ENCODE data around the gene CCNY. TPM values are rescaled to one million over a fixed set of nuclear protein-coding genes. Genes with fewer than 3 reads are reported as not detected.
"Not testable (repeated sequence)": the region's sequence is repeated elsewhere in the genome, so short reads cannot be mapped to it uniquely, and the experiment has no call there.

The CCNY gene
- total RNA-seq, 4 donors from 2014 or later = 21.7 to 27.7 (median 24.8) TPM

DNA sequence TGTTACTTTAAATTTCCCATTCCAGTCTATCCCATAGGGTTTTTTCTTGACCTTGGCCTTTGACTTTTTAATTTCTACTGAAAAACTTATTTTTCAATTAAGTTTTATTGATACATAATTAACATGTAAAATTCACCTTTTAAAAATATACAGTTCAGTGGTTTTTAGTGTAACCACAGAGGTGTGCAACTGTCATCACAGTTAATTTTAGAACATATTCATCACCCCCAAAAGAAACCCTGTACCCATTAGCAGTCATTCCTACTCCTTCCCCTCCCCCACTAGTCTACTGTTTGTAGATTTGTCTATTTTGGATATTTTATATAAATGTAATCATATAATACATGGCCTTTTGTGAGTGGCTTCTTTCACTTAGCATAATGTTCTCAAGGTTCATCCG is 172.3 kb downstream of the CCNY start:
- Histone ChIP-seq H3K27me3 (no peaks in the 10 kb centered on the region), H3K9me3 (no peaks in the 10 kb centered on the region), H3K27ac (no peak overlapping the region), H3K36me3 (peaks cover 0 to 3% (median 0%) of the 10 kb centered on the region in 3 donors), H3K4me1 (peaks cover 0 to 20% (median 0%) of the 10 kb centered on the region in 4 donors), H3K4me3 (no peak overlapping the region)
- no peak for TF ChIP-seq POLR2A (IDR thresholded peaks at IDR 0.05)
- TF ChIP-seq, protein P1, sequence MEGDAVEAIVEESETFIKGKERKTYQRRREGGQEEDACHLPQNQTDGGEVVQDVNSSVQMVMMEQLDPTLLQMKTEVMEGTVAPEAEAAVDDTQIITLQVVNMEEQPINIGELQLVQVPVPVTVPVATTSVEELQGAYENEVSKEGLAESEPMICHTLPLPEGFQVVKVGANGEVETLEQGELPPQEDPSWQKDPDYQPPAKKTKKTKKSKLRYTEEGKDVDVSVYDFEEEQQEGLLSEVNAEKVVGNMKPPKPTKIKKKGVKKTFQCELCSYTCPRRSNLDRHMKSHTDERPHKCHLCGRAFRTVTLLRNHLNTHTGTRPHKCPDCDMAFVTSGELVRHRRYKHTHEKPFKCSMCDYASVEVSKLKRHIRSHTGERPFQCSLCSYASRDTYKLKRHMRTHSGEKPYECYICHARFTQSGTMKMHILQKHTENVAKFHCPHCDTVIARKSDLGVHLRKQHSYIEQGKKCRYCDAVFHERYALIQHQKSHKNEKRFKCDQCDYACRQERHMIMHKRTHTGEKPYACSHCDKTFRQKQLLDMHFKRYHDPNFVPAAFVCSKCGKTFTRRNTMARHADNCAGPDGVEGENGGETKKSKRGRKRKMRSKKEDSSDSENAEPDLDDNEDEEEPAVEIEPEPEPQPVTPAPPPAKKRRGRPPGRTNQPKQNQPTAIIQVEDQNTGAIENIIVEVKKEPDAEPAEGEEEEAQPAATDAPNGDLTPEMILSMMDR (IDR thresholded peaks at IDR 0.05) = no peak
- no peak for DNase-seq

DNA sequence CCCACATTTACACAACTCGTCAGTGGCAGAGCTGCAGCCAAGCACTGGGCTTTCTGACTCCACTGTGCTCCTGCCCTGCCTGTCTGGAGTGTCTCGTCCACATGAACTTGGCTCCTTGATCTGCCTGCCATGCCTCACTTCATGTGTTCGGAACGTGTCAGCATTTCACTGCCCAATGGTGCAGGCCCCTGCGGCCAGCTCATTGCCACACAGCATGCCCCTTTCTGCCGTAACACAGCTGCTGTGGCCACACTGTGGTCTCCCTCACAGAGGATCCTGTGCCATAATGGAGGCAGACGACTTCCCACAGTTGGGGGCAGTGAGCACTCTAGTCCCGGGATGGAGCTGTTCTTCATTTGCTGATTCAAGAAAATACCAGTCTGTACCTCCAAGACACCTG is 174.6 kb downstream of the CCNY start:
- no peak overlapping the region for H3K4me3 ChIP-seq
- no peaks in the 10 kb centered on the region for H3K9me3 ChIP-seq
- no peaks in the 10 kb centered on the region for H3K27me3 ChIP-seq
- H3K36me3 ChIP-seq = peaks cover 0 to 3% (median 0%) of the 10 kb centered on the region in 3 donors
- H3K27ac ChIP-seq = no peak overlapping the region
- DNase-seq = no peak
- no peak for TF ChIP-seq POLR2A (IDR thresholded peaks at IDR 0.05)
- TF ChIP-seq, protein P1 (IDR thresholded peaks at IDR 0.05) = no peak
- peaks cover 0 to 11% (median 0%) of the 10 kb centered on the region in 4 donors for H3K4me1 ChIP-seq

DNA sequence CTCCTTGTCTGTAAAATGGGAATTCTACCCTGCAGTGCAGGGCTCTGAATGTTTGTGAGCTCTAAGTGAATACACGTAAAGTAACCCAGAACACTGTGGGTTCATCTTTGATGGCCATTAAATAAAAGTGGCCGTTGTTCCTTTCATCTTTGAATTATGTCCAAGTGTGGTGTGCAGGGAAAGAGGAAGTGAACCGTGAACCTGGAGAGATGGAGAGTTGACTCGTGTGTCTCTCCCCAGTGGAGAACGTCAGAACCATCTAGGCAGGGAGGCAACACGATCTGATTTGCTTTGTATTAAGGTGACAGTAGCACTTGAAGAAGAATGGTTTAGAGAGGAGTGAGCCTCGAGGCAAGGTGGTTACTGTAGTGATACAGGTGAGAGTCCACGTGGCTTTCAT is 175.3 kb downstream of the CCNY start:
- TF ChIP-seq, protein P1 (IDR thresholded peaks at IDR 0.05) = no peak
- no peak for TF ChIP-seq POLR2A (IDR thresholded peaks at IDR 0.05)
- H3K4me1 ChIP-seq = peaks cover 0 to 3% (median 0%) of the 10 kb centered on the region in 4 donors
- no peak for DNase-seq
- H3K36me3 ChIP-seq = peaks cover 0 to 3% (median 0%) of the 10 kb centered on the region in 3 donors
- H3K4me3 ChIP-seq = no peak overlapping the region
- no peaks in the 10 kb centered on the region for H3K27me3 ChIP-seq
- H3K27ac ChIP-seq = no peak overlapping the region
- no peaks in the 10 kb centered on the region for H3K9me3 ChIP-seq

DNA sequence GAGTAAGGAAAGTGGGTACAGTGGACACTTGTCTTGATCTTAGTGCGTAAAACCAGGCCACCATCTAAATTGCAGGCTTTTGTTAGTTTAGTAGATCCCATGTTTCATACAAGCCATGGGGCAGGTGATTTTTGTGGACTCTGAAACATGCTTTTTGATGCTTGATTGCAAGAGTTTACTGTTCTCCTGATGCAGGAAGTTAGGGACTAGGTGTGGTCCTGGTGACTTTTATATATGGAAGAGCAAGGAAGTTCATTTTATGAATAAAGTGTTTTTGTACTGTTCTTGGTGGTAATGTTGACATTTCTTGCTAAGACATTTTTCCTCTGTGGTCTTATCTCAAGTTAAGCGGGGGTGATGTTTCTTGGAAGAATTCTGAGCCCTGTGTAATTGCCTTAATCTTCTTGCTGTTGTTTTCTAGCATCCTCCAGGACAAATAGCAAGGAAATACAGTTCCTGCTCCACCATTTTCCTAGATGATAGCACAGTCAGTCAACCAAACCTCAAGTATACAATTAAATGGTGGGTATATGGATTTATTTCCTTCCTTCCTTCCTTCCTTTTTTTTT is 179.9 kb downstream of the CCNY start:
- Histone ChIP-seq H3K27me3 (no peaks in the 10 kb centered on the region), H3K27ac (no peak overlapping the region), H3K4me3 (no peak overlapping the region), H3K4me1 (no peaks in the 10 kb centered on the region), H3K9me3 (no peaks in the 10 kb centered on the region), H3K36me3 (no peaks in the 10 kb centered on the region)
- DNase-seq = no peak
- TF ChIP-seq, protein P1 (IDR thresholded peaks at IDR 0.05) = no peak
- no peak for TF ChIP-seq POLR2A (IDR thresholded peaks at IDR 0.05)

DNA sequence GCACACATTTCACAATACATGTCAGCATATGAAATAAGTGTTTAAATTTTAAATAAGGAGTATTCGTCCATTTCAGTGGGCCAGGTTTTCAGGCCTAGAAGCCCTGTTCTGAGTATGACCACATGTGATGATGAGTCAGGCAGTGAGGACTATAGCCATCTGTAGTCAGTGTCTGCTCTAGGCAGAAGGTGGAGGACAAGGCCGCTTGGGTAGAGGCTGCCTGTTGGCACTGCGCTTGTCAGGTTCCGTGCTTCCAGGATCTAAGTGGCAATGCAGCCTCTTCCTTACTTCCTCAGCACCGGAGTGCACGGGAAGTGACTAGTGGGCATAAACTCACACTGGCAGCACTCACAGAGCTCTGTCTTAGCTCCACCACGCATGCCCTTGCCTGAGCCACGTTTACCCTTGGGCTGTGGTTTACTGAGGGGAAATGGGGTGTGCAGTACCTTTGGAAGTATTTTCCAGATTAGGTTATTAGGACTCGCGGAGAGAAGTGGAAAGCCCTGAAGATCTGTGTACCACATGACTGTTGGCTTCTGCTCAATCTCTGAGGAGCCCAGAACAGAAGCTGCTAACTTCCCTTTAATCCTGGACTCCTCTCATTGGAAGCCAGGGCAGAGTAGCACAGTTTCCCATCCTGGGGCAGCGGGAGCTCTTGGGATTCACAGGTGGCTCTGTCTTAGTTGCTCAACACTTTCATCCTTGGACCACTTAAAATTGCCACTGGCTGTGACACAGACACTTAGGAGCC is 181.3 kb downstream of the CCNY start:
- no peaks in the 10 kb centered on the region for H3K9me3 ChIP-seq
- DNase-seq = no peak
- H3K36me3 ChIP-seq = no peaks in the 10 kb centered on the region
- H3K4me3 ChIP-seq = no peak overlapping the region
- TF ChIP-seq, protein P1 (IDR thresholded peaks at IDR 0.05) = no peak
- TF ChIP-seq POLR2A (IDR thresholded peaks at IDR 0.05) = no peak
- H3K27me3 ChIP-seq = no peaks in the 10 kb centered on the region
- no peak overlapping the region for H3K27ac ChIP-seq
- H3K4me1 ChIP-seq = no peaks in the 10 kb centered on the region

DNA sequence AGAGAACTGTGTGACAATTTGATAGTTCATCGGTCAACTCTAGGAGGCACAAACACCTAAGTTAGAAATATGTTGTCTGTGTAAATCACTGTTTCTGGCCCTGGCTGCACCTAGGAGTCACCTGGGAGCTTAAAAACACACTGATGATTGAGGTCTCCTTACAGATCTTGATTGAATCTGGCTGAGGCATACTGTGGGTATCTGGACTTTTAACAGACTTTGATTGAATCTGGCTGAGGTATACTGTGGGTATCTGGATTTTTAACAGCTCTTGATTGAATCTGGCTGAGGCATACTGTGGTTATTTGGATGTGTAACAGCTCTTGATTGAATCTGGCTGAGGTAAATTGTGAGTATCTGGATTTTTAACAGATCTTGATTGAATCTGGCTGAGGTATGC is 181.9 kb downstream of the CCNY start:
- not testable (repeated sequence) for H3K27ac ChIP-seq, DNase-seq, H3K9me3 ChIP-seq, H3K36me3 ChIP-seq, H3K4me3 ChIP-seq, H3K27me3 ChIP-seq, H3K4me1 ChIP-seq

Measured in Peyer's patch (tissue), 4 donors.